H9 (cell line): ENCODE data around the gene CD68. TPM values are rescaled to one million over a fixed set of nuclear protein-coding genes. Genes with fewer than 3 reads are reported as not detected.

ENCODE experiments used
- DNase-seq: peaks from one replicate; pipeline ENCODE4 v3.0.0-alpha.2; 2017
- H2AFZ ChIP-seq: one replicate; pipeline ENCODE4 v1.6.1; 2013; ENCODE audit warnings: mild to moderate bottlenecking, low read length, control low read depth, moderate library complexity
- H2AK5ac ChIP-seq: 2 replicates; pipeline ENCODE4 v1.6.1; 2013; ENCODE audit warnings: low read length, control low read depth, mixed read lengths; ENCODE audit not compliant: insufficient read length
- H2BK120ac ChIP-seq: one replicate; pipeline ENCODE4 v1.6.1; 2013; ENCODE audit warnings: low read depth, mild to moderate bottlenecking, low read length, control low read depth, inconsistent platforms; ENCODE audit not compliant: poor library complexity, severe bottlenecking
- H2BK12ac ChIP-seq: 2 replicates; pipeline ENCODE4 v1.6.1; 2013; ENCODE audit warnings: low read length, control low read depth, mixed read lengths, low read depth; ENCODE audit not compliant: insufficient read length
- H2BK15ac ChIP-seq: 2 replicates; pipeline ENCODE4 v1.6.1; 2013; ENCODE audit warnings: low read depth, low read length, control low read depth
- H2BK20ac ChIP-seq: one replicate; pipeline ENCODE4 v1.6.1; 2013; ENCODE audit warnings: low read depth, mild to moderate bottlenecking, low read length, control low read depth, inconsistent platforms; ENCODE audit not compliant: poor library complexity, severe bottlenecking
- H2BK5ac ChIP-seq: 2 replicates; pipeline ENCODE4 v1.6.1; 2013; ENCODE audit warnings: low read length, control low read depth, mixed read lengths; ENCODE audit not compliant: insufficient read length
- H3K14ac ChIP-seq: 2 replicates; pipeline ENCODE4 v1.6.1; 2013; ENCODE audit warnings: low read length, control low read depth; ENCODE audit not compliant: insufficient read depth
- H3K18ac ChIP-seq: 2 replicates; pipeline ENCODE4 v1.6.1; 2013; ENCODE audit warnings: low read depth, mild to moderate bottlenecking, mixed read lengths, low read length, control low read depth; ENCODE audit not compliant: insufficient read length
- H3K23ac ChIP-seq: 2 replicates; pipeline ENCODE4 v1.6.1; 2013; ENCODE audit warnings: low read length, control low read depth, mixed read lengths, low read depth; ENCODE audit not compliant: insufficient read length
- H3K23me2 ChIP-seq: 2 replicates; pipeline ENCODE4 v1.6.1; 2013; ENCODE audit warnings: low read depth, mild to moderate bottlenecking, mixed read lengths, low read length, control low read depth; ENCODE audit not compliant: insufficient read length, poor library complexity, severe bottlenecking
- H3K27ac ChIP-seq: 2 replicates; pipeline ENCODE4 v1.5.1; 2013; ENCODE audit warnings: low read length, control low read depth, mixed read lengths, low read depth; ENCODE audit not compliant: insufficient read length
- H3K27me3 ChIP-seq: 2 replicates; pipeline ENCODE4 v1.6.1; 2013; ENCODE audit warnings: low read length, control low read depth, inconsistent platforms; ENCODE audit not compliant: insufficient read depth
- H3K4ac ChIP-seq: 2 replicates; pipeline ENCODE4 v1.6.1; 2013; ENCODE audit warnings: low read depth, mild to moderate bottlenecking, control low read depth, inconsistent platforms, low read length, moderate library complexity
- H3K4me1 ChIP-seq: 2 replicates; pipeline ENCODE4 v1.6.1; 2013; ENCODE audit warnings: low read length, control low read depth, inconsistent platforms; ENCODE audit not compliant: insufficient read depth
- H3K4me2 ChIP-seq: 2 replicates; pipeline ENCODE4 v1.6.1; 2013; ENCODE audit warnings: low read length, control low read depth, mixed read lengths; ENCODE audit not compliant: insufficient read length, insufficient read depth
- H3K56ac ChIP-seq: 2 replicates; pipeline ENCODE4 v1.6.1; 2013; ENCODE audit warnings: low read depth, mild to moderate bottlenecking, mixed read lengths, low read length, control low read depth; ENCODE audit not compliant: insufficient read length
- H3K79me1 ChIP-seq: 2 replicates; pipeline ENCODE4 v1.6.1; 2013; ENCODE audit warnings: low read depth, mild to moderate bottlenecking, moderate library complexity, low read length, control low read depth, inconsistent platforms; ENCODE audit not compliant: insufficient read depth, poor library complexity, severe bottlenecking
- H3K79me2 ChIP-seq: 2 replicates; pipeline ENCODE4 v1.6.1; 2013; ENCODE audit warnings: low read length, control low read depth, inconsistent platforms; ENCODE audit not compliant: insufficient read depth
- H3K9ac ChIP-seq: 2 replicates; pipeline ENCODE4 v1.6.1; 2013; ENCODE audit warnings: low read length, control low read depth, mixed read lengths; ENCODE audit not compliant: insufficient read length; ENCODE audit errors: extremely low read depth
- H3K9me3 ChIP-seq: one replicate; pipeline ENCODE4 v1.6.1; 2013; ENCODE audit warnings: low read depth, low read length, inconsistent platforms; ENCODE audit not compliant: control insufficient read depth
- H3T11ph ChIP-seq: one replicate; pipeline ENCODE4 v1.6.1; 2013; ENCODE audit warnings: mild to moderate bottlenecking, low read length, control low read depth, inconsistent platforms
- H4K20me1 ChIP-seq: one replicate; pipeline ENCODE4 v1.6.1; 2013; ENCODE audit not compliant: control insufficient read depth, insufficient read length, insufficient read depth
- H4K5ac ChIP-seq: 2 replicates; pipeline ENCODE4 v1.6.1; 2013; ENCODE audit warnings: low read depth, mild to moderate bottlenecking, mixed read lengths, low read length, control low read depth; ENCODE audit not compliant: insufficient read length
- H4K8ac ChIP-seq: replicated peaks from 2 replicates; pipeline ENCODE4 v1.6.1; 2013; ENCODE audit warnings: low read length, control low read depth, mixed read lengths, low read depth; ENCODE audit not compliant: insufficient read length
- H4K91ac ChIP-seq: 2 replicates; pipeline ENCODE4 v1.6.1; 2013; ENCODE audit warnings: low read depth, mild to moderate bottlenecking, moderate library complexity, mixed read lengths, low read length, control low read depth; ENCODE audit not compliant: insufficient read length
- H3K27ac Mint-ChIP-seq, 3 experiments: 2 replicates in 2 of 3; 3 replicates in 1 of 3; pipeline ENCODE4 v1.8.0; 2020 to 2021; ENCODE audit warnings: mixed read lengths in 3 of 3, mild to moderate bottlenecking in 1 of 3, moderate library complexity in 1 of 3
- H3K27me3 Mint-ChIP-seq: 2 replicates; pipeline ENCODE4 v1.8.0; 2021; ENCODE audit warnings: low read depth, mild to moderate bottlenecking, moderate library complexity, mixed read lengths
- H3K36me3 Mint-ChIP-seq, 3 experiments: 2 replicates in 2 of 3; 3 replicates in 1 of 3; pipeline ENCODE4 v1.8.0; 2020 to 2021; ENCODE audit warnings: low read depth in 3 of 3, mixed read lengths in 3 of 3; ENCODE audit not compliant: insufficient read depth in 1 of 3
- H3K4me1 Mint-ChIP-seq, 2 experiments: 2 replicates each; pipeline ENCODE4 v1.8.0; 2020; ENCODE audit warnings: mixed read lengths in 2 of 2
- H3K4me3 Mint-ChIP-seq, 2 experiments: 2 replicates in 1 of 2; 3 replicates in 1 of 2; pipeline ENCODE4 v1.8.0; 2020 to 2021; ENCODE audit warnings: mild to moderate bottlenecking in 2 of 2, mixed read lengths in 2 of 2, moderate library complexity in 1 of 2
- H3K9me3 Mint-ChIP-seq, 2 experiments: 2 replicates in 1 of 2; 3 replicates in 1 of 2; pipeline ENCODE4 v1.8.0; 2020; ENCODE audit warnings: mild to moderate bottlenecking in 2 of 2, mixed read lengths in 2 of 2, moderate library complexity in 1 of 2
- CTCF ChIP-seq: fragments of 200-600 bp; sonication (generic); conservative IDR thresholded peaks from 3 replicates; pipeline ENCODE4 v1.8.0; 2021; ENCODE audit warnings: antibody characterized with exemption, mild to moderate bottlenecking
- WGBS: extraction: QIAGEN DNeasy Blood & Tissue Kit; methylation state at CpG from one replicate; pipeline ENCODE4 v1.1.7; 2013; ENCODE audit warnings: missing lambda C conversion rate, low lambda C conversion rate, mixed read lengths; ENCODE audit not compliant: insufficient read length; ENCODE audit errors: extremely low coverage; 5-methylcytosine and 5-hydroxymethylcytosine counted together
- total RNA-seq: library from RNA; stranded (reverse); gene quantifications from 2 replicates; pipeline ENCODE4 v1.2.1, GENCODE V29; 2021

The CD68 gene
- total RNA-seq, 1 experiment from 2014 or later = 0.42 TPM

- Mint-ChIP-seq H3K4me3 (peak overlapping the region; percentile 98), H3K9me3 (peaks cover 3 to 7% of the 10 kb centered on the region in 2 experiments; a peak in 3 of 5 replicates), H3K27me3 (peaks cover 10% of the 10 kb centered on the region), H3K4me1 (peaks cover 39% of the 10 kb centered on the region in 2 experiments), H3K36me3 (peaks cover 71 to 96% (median 87%) of the 10 kb centered on the region in 3 experiments), H3K27ac (peak overlapping the region; percentile 99 to 100 (median 99))
- Histone ChIP-seq H4K8ac (no peak overlapping the region), H3K79me1 (peaks cover 2% of the 10 kb centered on the region), H3K4ac (peak overlapping the region; percentile 64; the same call in 1 of the 2 replicates), H3K4me2 (peak overlapping the region; percentile 88), H3K27ac (peak overlapping the region; percentile 31), H3T11ph (no peak overlapping the region), H3K9me3 (no peaks in the 10 kb centered on the region), H3K23ac (no peak overlapping the region), H3K23me2 (peaks cover 5% of the 10 kb centered on the region), H2BK120ac (peak overlapping the region; percentile 61), H3K18ac (peak overlapping the region; percentile 90), H3K14ac (peak overlapping the region; percentile 96), H2BK20ac (no peak overlapping the region), H4K91ac (peak overlapping the region; percentile 60), H4K5ac (no peak overlapping the region), H3K79me2 (peaks cover 21% of the 10 kb centered on the region; the same call in 1 of the 2 replicates), H3K27me3 (no peaks in the 10 kb centered on the region), H3K4me1 (peaks cover 4% of the 10 kb centered on the region; the same call in 1 of the 2 replicates), H3K9ac (peak overlapping the region; percentile 96), H2BK5ac (peak overlapping the region; percentile 10), H3K56ac (no peak overlapping the region), H2AK5ac (no peak overlapping the region), H2BK15ac (no peak overlapping the region), H2AFZ (no peak overlapping the region), H2BK12ac (no peak overlapping the region), H4K20me1 (no peaks in the 10 kb centered on the region)
- no peak for TF ChIP-seq CTCF
- no CpG with 5 or more reads among the region's 71 CpGs for WGBS
- DNase-seq = peak; percentile 90
Observed at GRCh38 chr17:7573324-7574080, 5.9 kb upstream of the CD68 start.
